KMS-11 (cell line): ENCODE results near the gene NSD2.

Source experiments
- H2AFZ ChIP-seq: fragments of 200-600 bp; sonication (generic); 2 replicates; pipeline ENCODE4 v1.6.1; 2016; ENCODE audit warnings: antibody characterized with exemption, mixed run types, low read depth
- H3K27ac ChIP-seq: fragments of 200-600 bp; sonication (generic); 2 replicates; pipeline ENCODE4 v1.6.1; 2016; ENCODE audit warnings: mild to moderate bottlenecking, mixed run types
- H3K27me3 ChIP-seq: fragments of 200-600 bp; sonication (generic); 2 replicates; pipeline ENCODE4 v1.6.1; 2017; ENCODE audit warnings: mild to moderate bottlenecking, low read depth, mixed run types, moderate library complexity; ENCODE audit not compliant: insufficient read depth
- H3K36me3 ChIP-seq: fragments of 200-600 bp; sonication (generic); 2 replicates; pipeline ENCODE4 v1.6.1; 2017; ENCODE audit warnings: mild to moderate bottlenecking, mixed run types; ENCODE audit not compliant: insufficient read depth
- H3K4me1 ChIP-seq: fragments of 200-600 bp; sonication (generic); 2 replicates; pipeline ENCODE4 v1.6.1; 2016; ENCODE audit warnings: mild to moderate bottlenecking, low read depth, mixed run types; ENCODE audit not compliant: poor library complexity, severe bottlenecking
- H3K4me2 ChIP-seq: fragments of 200-600 bp; sonication (generic); 2 replicates; pipeline ENCODE4 v1.7.0; 2016; ENCODE audit warnings: mild to moderate bottlenecking, mixed run types
- H3K4me3 ChIP-seq: fragments of 200-600 bp; sonication (generic); IDR thresholded peaks from 2 replicates; pipeline ENCODE4 v1.6.1; 2017; ENCODE audit warnings: low read depth, low read length, mixed read lengths; ENCODE audit not compliant: insufficient read depth
- H3K79me2 ChIP-seq: fragments of 200-600 bp; sonication (generic); 2 replicates; pipeline ENCODE4 v1.6.1; 2016; ENCODE audit warnings: low read depth, mixed run types; ENCODE audit not compliant: insufficient read depth
- H3K9ac ChIP-seq: fragments of 200-600 bp; sonication (generic); 2 replicates; pipeline ENCODE4 v1.6.1; 2016; ENCODE audit warnings: mild to moderate bottlenecking, mixed run types
- H4K20me1 ChIP-seq: fragments of 200-600 bp; sonication (generic); 2 replicates; pipeline ENCODE4 v1.6.1; 2016; ENCODE audit warnings: mild to moderate bottlenecking, mixed run types; ENCODE audit not compliant: insufficient read depth
- TF ChIP-seq, protein P1 (sequence below): fragments of 200-600 bp; sonication (generic); conservative IDR thresholded peaks from 2 replicates; pipeline ENCODE4 v1.6.1; 2017; ENCODE audit warnings: low read depth, mild to moderate bottlenecking, antibody characterized with exemption, low read length, moderate library complexity, mixed read lengths

Gene NSD2

DNA sequence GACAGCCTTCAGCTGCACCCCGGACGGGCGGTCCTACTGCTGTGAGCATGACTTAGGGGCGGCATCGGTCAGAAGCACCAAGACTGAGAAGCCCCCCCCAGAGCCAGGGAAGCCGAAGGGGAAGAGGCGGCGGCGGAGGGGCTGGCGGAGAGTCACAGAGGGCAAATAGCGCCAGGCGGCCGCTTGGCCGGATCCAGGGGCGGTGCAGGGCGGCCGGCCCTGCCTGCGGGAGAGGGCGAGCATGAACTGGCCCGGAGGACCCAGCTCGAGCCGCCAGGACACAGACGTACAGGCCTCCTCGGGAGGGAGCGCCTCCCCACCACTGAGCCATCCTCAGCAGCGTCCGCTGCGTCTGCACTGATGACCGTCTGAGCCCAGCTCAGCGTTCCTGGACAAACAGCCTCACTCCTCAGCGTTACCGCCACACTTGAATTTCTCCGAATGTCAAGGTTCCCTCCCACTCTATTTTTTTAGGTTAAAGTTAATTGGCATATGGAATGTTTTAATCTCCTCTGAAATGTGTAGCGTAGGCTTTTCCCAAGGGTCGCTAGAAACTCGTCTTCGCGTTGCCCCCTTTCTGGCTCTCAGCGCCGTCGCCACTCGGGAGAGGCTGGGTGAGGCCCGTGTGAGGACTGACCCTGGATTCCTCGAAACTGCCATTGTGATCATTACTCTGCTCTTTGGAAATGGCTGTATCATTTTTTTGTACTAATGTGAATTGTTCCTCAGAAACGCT lies 107.7 kb downstream of the NSD2 start:
- Histone ChIP-seq H3K9ac (no peak overlapping the region), H3K79me2 (no peaks in the 10 kb centered on the region), H3K4me2 (no peak overlapping the region), H3K27ac (no peak overlapping the region), H4K20me1 (peaks cover 6% of the 10 kb centered on the region; the same call in 1 of the 2 replicates), H3K4me3 (no peak overlapping the region), H3K27me3 (no peaks in the 10 kb centered on the region), H3K4me1 (no peaks in the 10 kb centered on the region), H2AFZ (no peak overlapping the region), H3K36me3 (peaks cover 4% of the 10 kb centered on the region; the same call in 1 of the 2 replicates)
- TF ChIP-seq, protein P1, sequence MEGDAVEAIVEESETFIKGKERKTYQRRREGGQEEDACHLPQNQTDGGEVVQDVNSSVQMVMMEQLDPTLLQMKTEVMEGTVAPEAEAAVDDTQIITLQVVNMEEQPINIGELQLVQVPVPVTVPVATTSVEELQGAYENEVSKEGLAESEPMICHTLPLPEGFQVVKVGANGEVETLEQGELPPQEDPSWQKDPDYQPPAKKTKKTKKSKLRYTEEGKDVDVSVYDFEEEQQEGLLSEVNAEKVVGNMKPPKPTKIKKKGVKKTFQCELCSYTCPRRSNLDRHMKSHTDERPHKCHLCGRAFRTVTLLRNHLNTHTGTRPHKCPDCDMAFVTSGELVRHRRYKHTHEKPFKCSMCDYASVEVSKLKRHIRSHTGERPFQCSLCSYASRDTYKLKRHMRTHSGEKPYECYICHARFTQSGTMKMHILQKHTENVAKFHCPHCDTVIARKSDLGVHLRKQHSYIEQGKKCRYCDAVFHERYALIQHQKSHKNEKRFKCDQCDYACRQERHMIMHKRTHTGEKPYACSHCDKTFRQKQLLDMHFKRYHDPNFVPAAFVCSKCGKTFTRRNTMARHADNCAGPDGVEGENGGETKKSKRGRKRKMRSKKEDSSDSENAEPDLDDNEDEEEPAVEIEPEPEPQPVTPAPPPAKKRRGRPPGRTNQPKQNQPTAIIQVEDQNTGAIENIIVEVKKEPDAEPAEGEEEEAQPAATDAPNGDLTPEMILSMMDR, result no peak

DNA sequence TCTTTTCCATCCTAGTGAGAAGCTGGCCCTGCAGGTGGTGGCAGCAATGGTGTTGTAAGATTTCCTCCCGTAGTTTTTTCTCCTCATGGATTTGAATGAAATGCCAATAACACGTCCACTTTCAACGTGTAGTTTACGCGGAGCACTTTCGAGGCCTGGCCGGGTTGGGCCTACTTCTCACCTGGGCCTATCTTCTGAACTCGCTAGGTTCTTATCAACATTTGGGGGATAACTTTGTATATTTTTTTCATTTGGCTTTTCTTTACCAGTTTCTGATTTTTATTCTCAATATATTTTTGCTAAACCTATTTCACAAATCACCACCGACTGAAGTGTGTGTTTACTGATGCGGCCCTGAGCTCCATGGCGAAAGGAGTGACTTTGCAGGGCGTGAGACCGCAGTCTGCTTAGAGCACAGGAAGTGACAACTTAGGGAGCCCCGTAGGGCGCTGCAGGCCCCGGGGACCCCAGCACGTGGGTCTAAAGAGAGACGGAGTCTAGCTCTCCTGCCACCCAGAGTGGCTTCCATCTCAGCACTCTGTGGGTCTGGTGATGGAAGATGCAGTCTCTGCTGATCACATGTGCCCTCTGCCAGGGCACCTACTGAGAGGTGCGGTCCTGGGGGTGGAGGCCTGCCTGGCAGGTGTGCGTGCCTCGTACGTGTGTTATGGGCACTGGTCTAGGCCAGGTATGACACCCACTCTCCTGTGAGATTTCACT lies 108.4 kb downstream of the NSD2 start:
- Histone ChIP-seq H3K4me1 (no peaks in the 10 kb centered on the region), H3K4me3 (no peak overlapping the region), H3K4me2 (no peak overlapping the region), H3K9ac (no peak overlapping the region), H3K36me3 (peaks cover 4% of the 10 kb centered on the region; the same call in 1 of the 2 replicates), H4K20me1 (peaks cover 6% of the 10 kb centered on the region; the same call in 1 of the 2 replicates), H3K27me3 (no peaks in the 10 kb centered on the region), H2AFZ (no peak overlapping the region), H3K27ac (no peak overlapping the region), H3K79me2 (no peaks in the 10 kb centered on the region)
- TF ChIP-seq, protein P1, result no peak

DNA sequence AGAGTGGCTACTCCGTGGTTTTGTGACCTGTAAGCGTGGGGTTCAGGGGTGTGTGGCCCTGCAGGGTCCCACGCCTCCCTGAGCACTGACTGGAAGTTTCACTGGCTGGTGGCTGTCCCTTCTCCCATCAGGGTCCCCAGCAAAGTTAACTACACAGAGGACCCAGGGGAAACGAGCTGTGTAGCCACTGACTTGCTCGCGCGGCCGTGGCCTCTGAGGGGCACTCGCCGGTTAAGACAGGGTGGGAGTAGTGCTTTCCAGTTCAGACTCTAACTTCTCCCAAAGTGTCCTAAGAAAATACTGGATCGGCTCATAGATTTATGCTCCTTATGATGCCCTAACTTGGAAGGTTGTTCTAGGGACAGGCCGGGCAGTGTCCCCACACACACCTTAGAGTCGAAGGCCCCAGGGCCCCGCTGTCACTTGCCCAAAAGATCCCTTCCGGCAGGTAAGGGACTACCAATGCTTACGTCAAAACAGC lies 109.4 kb downstream of the NSD2 start:
- TF ChIP-seq, protein P1, result no peak
- no peak overlapping the region for H2AFZ ChIP-seq
- H3K27me3 ChIP-seq, result no peaks in the 10 kb centered on the region
- H3K36me3 ChIP-seq, result no peaks in the 10 kb centered on the region; the same call in 1 of the 2 replicates
- H4K20me1 ChIP-seq, result peaks cover 6% of the 10 kb centered on the region; the same call in 1 of the 2 replicates
- no peak overlapping the region for H3K4me2 ChIP-seq
- H3K9ac ChIP-seq, result no peak overlapping the region
- no peaks in the 10 kb centered on the region for H3K79me2 ChIP-seq
- no peak overlapping the region for H3K27ac ChIP-seq
- H3K4me3 ChIP-seq, result no peak overlapping the region
- H3K4me1 ChIP-seq, result no peaks in the 10 kb centered on the region

DNA sequence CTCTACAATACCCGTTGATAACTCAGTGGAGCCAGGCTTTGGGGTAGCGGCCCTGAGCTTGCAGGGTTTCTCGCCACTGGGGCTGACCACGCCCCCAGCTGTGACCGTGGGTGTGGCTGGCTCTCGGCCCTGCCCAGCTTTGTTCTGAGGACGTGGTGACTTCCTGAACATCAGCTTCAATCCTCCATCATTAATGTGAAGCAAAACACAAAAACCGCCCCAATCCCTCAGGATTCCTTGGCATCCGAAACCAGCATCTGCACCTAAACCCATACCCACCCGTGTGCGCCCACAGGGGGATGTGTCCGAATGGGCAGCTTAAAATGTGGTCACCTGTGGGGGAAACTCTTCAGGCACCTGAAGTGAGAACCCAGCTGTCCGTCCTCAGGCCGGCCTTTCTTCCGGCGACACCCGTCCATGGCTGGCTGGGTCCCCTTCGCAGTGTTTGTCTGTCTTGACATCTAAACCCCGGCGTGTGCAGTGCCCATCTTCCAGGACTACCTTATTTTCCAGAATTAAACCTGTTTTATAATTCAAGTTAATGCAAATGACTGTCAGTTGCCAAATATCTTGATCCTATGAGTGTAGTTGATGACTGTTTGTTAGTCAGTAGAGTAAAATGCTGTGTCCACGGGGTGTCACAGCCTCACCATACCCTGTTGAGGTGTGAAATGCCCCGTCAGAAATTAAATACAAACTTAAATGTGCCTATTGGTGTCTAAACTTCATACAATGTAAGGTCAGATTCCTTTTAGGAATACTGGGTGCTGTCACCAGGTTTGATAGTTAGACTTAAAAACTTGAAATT lies 110.3 kb downstream of the NSD2 start:
- Histone ChIP-seq H3K27ac (no peak overlapping the region), H3K79me2 (no peaks in the 10 kb centered on the region), H3K4me1 (no peaks in the 10 kb centered on the region), H3K36me3 (no peaks in the 10 kb centered on the region; the same call in 1 of the 2 replicates), H3K27me3 (no peaks in the 10 kb centered on the region), H2AFZ (no peak overlapping the region), H3K4me3 (no peak overlapping the region), H4K20me1 (peaks cover 6% of the 10 kb centered on the region; the same call in 1 of the 2 replicates), H3K9ac (no peak overlapping the region), H3K4me2 (no peak overlapping the region)
- TF ChIP-seq, protein P1, result no peak
